NCI-H226 (cell line): ENCODE data around the gene PSMA1.

Experiments
- DNase-seq: peaks from one replicate; pipeline ENCODE4 v3.0.0-alpha.2; 2015

PSMA1 gene

DNA sequence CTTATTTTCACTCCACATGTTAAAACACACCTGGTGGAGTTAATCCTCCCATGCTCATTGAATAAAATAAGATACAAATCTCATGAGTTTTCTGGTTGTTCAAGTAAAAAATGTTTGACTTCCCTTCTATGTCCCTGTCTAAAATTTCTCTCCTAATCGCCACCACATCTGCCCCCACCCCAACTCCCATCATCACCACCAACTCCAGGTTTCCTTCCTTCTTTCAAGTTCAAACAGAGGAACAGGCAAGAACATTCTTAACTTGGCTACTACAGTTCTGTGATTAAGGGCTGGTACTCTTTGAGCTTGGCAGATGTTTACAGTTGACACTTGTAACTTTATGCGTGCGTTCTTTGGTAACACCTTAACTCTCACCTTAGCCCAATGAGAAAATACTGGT, 9.1 kb upstream of the PSMA1 start:
- DNase-seq = no peak

DNA sequence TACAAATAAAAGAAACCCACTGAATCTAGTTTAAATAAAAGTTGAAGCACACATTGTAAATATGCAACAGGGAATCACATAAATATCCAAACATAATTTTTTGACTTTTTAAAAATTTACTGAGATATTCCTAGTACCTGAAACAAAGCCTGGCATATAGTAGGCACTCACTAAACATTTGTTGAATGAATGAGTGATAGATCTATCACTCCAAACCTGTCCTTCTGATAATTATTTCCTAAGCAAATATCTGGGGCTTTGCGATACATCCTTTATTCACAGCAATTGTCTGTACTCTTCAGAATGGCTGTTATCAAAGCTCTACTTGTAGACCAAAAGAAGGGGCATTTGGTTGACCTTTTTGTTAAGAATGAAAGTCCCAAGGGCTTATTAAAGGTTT, 2.6 kb upstream of the PSMA1 start:
- no peak for DNase-seq

DNA sequence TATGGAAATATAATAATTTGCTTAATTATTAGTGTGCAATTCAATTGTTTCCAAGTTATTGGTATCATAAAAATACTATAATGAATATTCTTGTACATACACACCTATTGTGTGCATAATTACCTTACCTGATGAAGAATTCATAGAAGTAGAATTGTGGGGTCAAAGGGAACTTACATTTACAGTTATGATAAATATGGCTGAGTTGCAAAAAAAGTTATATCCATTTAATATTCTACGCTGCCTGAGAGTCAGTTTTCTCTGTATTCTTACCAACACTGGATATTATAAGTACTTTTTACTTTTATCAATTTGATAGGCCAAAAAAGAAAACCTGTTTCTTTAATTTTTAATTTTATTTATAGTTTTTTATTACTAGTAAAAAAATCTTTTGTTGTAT, 2.1 kb upstream of the PSMA1 start:
- no peak for DNase-seq

DNA sequence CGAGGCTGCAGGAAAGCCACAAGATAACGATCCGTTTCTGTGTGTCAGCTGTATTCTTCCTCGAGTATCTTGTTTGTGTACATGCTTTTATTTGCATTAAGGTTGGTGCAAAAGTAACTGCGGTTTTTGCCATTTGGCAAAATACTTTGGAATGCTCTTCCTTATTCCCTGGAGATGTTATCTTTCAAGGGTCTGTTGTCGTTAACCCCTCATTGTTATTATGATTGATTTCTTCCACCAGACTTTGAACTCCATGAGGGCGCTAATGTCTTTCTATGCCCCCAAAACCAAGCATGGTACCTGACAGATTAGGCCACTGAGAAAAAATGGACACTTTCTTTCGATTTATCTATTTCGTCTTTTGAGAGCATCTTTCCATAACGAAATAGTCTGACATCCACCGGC, 563 bp upstream of the PSMA1 start:
- DNase-seq = no peak

DNA sequence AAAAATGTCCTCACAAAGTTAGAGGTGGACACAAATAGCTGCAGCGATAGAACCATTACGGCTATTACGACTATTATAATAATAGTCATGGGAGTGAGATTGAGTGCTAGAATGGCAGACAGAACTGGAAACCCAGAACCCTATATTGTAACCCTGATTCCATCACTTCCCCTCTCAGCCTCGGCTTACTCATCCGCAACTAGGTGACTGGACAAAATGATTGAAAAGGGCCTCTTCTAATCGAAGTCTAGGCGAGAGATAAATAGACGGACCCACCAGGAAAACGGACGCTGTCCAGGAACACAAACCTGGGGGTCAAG, 629 bp downstream of the PSMA1 start:
- no peak for DNase-seq

DNA sequence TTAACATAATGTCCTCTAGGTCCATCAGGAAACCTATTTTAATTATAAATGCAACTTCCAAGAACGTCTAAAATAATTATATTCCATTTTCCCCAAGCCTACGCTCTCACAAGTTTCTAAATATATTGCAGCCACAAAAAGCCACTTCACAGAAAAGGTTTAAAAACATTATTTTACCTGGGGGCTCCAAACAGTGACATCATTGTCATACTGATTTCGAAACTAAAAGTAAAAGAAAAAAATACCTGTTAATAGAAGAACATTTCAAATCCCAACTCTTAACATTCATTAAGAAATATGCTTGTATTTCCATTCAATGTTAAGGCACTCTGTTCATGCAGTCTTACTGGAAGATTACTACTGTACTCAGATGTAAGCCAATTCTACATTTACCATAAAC, 1.4 kb downstream of the PSMA1 start:
- DNase-seq = no peak

DNA sequence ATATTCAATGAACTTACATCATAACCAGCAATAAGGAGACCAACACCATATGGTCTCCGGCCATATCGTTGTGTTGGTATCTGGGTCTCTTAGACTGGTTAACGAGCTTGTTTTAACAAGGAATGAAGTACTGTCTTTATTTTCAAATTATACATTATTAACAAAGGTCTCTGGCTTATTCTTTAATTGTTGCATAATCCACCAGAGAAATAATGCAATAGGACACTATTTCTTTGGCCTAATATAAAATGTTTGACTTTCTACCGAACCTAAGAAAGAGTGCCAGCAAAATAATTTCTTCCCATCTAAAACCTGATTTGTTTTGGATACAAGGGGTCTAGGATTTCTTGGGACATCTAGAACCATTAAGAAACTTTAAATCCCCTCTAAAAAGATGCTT, 6.4 kb downstream of the PSMA1 start:
- no peak for DNase-seq

DNA sequence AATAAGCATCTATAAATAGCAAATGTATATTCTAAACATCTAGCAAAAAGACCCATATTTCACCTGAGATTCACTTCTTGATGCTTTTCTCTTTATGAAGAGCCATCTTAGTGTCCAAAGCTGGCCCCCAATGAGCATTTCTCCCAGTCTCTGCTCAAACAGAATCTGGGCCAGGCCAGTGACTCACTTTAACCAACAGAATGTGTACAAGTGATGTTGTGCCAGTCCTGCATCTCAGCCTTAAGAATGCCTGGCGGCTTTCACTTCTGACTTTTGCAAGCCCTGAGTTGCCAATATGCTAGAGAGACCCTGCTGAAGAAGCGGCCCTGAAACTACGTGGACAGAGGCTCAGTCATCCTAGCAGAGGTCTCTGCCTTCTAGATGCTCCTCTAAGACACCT, 13.7 kb downstream of the PSMA1 start:
- DNase-seq = no peak

DNA sequence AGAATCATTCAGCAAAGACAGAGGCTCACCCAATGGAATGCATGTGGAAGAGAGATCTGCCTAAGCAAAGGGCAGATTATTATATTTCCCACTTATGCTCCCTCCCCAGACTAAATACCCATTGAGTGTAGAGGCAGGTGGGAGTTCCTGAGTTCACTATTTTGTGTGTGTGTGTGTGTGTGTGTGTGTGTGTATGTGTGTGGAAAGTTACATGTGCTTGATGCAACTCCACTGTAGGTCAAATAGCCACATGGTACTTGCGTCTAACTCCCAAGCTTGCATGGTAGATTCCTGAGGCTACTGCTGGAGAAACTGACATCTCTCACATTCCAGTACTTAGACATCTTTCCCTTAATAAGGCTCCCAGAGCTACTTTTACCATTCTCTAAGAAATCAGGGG, 17.2 kb downstream of the PSMA1 start:
- DNase-seq = no peak

DNA sequence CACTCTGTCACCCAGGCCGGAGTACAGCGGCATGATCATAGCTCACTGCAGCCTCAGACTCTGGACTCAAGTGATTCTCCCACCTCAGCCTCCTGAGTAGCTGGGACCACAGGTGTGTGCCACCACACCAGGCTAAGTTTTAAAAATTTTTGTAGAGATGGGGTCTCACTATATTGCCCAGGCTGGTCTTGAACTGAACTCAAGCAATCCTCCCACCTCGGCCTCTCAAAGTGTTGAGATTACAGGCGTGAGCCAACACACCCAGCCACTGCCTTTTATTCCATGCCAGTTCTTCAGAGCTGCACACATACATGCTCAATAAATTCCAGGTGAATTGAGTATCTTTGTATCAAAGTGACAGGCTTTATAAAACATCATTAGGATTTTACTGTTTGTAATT, 18.1 kb downstream of the PSMA1 start:
- DNase-seq = no peak

DNA sequence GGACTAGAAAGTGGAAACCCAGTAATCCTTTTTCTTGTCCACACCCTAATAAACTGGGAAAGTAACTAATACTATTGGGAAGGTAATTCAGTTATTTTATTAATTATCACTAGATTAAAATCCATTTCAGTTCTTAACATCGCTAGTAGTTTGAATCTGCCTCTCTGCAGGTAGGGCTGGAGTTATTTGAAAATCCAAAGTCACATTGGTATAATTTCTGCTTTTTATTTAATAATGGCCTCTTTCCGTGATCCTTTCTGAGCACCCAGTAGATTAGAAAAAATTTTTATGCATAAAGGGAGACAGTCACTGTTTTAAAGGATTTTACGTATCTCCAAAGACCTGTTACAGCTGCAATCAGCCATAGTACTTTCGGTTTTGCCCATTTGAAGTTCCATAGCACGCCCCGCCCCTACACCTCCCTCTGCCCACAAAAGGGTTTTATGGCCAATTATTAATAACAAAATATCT, 20.0 kb downstream of the PSMA1 start:
- peak; percentile 37 for DNase-seq

DNA sequence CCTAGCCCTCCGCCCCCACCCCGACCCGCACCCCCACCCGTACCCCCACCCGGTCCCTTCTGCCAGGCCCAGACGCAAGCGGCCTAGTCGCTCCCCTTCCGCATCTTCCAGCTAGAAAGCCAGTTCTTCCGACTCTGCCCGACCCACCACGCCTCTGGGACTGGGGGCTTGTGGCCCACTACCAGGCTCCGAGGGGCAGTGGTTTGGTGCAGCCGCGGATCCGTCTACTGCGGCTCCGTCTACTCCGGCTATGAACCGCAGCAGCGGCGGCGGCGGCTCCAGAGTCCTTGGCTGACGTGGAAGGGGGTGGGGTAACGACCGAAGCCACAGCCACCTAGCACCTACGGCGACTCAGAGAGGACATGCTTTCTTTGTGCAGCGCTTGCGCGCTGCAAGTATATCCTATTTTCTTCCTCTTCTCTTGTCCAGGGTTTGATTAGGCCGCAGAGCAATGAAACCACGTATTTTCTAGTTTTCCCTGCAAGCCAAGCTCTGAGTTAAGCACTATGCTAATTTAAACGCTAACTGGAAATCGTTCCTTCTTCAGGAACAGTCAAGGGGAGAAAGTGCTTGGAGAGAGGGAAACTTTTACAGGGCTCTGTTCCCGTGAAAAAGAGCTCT, 20.5 kb downstream of the PSMA1 start, which contains the start of gene COPB1:
Gene COPB1 (minus strand): TSS at position 252 of the 621 bp plus-strand sequence. CDS start 883 bp downstream, outside the sequence.
- DNase-seq = peak; percentile 88

DNA sequence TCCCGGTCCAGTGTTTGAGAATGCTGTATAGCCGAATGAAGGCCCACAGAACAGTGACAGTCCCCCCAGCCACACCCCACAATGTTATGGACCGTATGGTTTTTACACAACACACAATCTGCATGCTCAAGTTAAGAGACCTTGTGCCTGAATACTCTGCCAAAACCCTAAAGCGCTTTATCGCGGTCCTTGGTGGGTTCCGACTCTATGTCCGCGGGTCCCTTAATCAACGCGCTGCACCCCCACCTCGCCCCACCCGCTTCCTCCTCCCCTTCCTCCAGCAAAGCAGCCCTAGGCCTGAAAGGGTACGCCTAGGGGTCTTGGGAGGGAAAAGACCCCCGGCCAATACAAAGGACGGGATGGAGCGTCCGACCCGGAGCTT, 21.0 kb downstream of the PSMA1 start:
- DNase-seq = no peak

DNA sequence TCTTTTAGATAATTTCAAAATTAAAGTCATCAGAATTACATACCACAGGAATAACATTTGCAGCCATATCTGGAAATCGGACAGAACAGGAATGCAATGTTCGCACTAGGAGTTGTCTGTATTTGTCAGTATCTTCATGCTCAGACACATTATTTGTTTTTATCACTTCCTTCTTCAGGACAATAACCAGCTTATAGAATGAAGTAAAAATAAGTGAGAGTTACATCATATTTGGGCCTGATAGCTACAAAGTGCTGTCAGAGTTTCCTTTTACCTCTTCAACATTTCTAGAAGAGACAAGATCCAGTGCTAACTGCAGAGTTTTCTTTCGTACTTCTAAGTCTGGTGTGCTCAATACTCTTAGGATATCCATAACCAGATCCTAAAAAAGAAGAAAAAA, 39.5 kb downstream of the PSMA1 start:
- DNase-seq = no peak

DNA sequence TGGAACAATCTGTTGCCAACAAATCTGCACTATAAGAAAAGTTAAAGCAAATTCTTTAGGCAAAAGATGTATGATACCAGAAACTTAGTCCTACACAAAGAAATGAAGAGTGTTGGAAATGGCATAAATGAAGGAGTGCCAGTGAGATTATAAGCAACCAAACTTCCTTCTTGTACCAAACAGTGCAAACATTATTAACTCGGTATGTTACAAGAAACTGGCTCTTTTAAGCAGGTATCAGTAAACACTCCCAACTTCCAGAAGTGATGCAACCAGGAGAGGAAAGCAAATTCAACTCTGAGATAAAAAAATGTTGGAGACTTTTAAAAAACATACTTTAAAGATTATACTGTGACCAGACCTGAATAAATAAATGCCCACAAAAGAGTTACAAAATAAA, 49.1 kb downstream of the PSMA1 start:
- DNase-seq = no peak

DNA sequence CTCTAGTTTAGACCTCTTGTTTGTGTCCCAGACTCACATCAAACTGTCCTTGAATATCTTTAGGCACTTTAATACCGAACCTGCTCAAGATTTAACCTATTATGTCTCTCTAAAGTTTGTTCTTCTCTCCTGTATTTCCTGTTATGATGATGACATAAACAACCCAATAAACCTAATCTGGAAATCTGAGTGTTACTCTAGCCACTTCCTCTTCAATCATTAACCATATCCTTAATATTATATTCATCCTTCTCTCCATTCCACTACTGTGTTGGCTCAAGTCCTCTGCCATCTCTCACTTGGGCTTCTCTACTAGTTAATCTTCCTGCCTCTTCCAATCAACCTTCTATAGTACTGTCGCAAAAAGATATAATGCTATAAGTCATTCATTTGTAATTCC, 56.6 kb downstream of the PSMA1 start:
- no peak for DNase-seq

DNA sequence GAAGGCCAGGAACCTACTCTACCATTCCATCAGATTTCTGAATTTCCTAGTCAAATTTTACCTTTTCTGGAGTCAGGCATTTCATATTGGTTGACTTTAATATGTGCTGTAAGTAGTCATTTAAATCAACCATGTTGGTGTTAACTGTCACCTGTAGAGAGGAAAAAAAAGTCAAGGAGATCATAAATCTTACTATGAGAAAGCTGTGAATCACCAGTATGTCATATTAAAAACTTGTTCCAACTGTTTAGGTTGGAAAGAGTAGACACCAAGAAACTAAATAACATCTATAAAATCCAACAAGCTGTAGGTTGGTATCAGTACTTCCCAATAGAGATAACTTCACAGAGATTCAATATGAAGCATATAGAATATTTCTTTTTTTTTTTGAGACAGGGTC, 60.0 kb downstream of the PSMA1 start:
- no peak for DNase-seq

DNA sequence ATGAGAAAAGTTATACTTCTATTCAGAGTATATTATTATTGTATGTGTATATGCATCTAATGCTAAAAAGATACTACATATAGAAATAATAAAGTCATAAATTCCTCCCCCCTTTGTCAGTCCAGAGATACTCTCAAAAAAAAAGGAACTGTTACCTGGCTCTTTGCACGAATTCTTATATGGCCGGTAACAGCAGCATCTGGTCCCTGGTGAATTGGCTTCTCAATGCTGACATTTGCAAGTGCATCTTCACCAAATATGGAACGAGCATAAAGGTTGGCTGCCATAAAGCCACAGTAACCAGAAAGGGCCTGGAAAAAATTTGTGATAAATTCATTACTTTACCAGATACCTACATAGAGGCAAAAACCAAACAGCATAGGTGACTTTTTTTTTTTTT, 61.8 kb downstream of the PSMA1 start:
- no peak for DNase-seq

DNA sequence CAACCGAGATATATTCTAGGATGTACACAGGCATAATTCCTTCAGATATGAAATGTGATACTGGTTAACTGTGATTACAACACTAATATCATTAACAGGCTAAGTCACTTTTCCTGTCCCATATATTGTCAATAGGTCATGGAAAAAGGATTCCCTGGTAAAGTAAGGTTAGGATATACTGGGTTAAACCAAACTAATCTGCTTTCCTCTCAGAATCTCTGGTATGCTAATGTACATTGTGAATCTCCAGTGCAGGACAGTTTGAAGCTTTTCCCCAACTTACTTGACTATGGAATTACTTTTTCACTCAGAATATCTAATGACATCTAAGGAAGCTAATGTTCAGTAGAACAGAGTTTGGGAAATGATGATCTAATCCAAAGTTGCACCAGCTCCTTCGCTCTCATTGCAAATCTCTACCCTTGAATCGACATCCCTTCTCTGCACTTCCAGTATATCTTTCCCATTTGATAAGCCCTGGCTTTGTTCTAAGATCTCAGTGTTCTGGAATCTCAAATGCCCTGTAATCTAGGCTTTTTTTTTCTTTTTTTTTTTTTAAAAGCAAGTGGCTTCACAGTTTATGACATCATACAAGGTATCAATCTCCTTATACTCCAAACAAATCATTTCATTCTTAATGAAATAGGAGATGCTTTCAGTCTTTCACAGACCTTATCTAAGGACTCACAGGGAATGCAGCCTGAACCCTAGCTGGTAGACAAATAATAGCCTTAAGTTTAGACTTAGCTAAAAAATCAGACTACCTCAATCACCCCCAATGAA, 64.3 kb downstream of the PSMA1 start:
- DNase-seq = peak; percentile 74
